H9 (cell line): Measurements from ENCODE around the gene LRFN2. TPM values are rescaled to one million over a fixed set of nuclear protein-coding genes. Genes with fewer than 3 reads are reported as not detected.
A peak's percentile ranks its signal among the peaks of the same experiment; 100 is the strongest.

Experiments
- DNase-seq: peaks from one replicate; pipeline ENCODE4 v3.0.0-alpha.2; 2017
- H2AFZ ChIP-seq: one replicate; pipeline ENCODE4 v1.6.1; 2013; ENCODE audit warnings: mild to moderate bottlenecking, low read length, control low read depth, moderate library complexity
- H2AK5ac ChIP-seq: 2 replicates; pipeline ENCODE4 v1.6.1; 2013; ENCODE audit warnings: low read length, control low read depth, mixed read lengths; ENCODE audit not compliant: insufficient read length
- H2BK120ac ChIP-seq: one replicate; pipeline ENCODE4 v1.6.1; 2013; ENCODE audit warnings: low read depth, mild to moderate bottlenecking, low read length, control low read depth, inconsistent platforms; ENCODE audit not compliant: poor library complexity, severe bottlenecking
- H2BK12ac ChIP-seq: 2 replicates; pipeline ENCODE4 v1.6.1; 2013; ENCODE audit warnings: low read length, control low read depth, mixed read lengths, low read depth; ENCODE audit not compliant: insufficient read length
- H2BK15ac ChIP-seq: 2 replicates; pipeline ENCODE4 v1.6.1; 2013; ENCODE audit warnings: low read depth, low read length, control low read depth
- H2BK20ac ChIP-seq: one replicate; pipeline ENCODE4 v1.6.1; 2013; ENCODE audit warnings: low read depth, mild to moderate bottlenecking, low read length, control low read depth, inconsistent platforms; ENCODE audit not compliant: poor library complexity, severe bottlenecking
- H2BK5ac ChIP-seq: 2 replicates; pipeline ENCODE4 v1.6.1; 2013; ENCODE audit warnings: low read length, control low read depth, mixed read lengths; ENCODE audit not compliant: insufficient read length
- H3K14ac ChIP-seq: 2 replicates; pipeline ENCODE4 v1.6.1; 2013; ENCODE audit warnings: low read length, control low read depth; ENCODE audit not compliant: insufficient read depth
- H3K18ac ChIP-seq: 2 replicates; pipeline ENCODE4 v1.6.1; 2013; ENCODE audit warnings: low read depth, mild to moderate bottlenecking, mixed read lengths, low read length, control low read depth; ENCODE audit not compliant: insufficient read length
- H3K23ac ChIP-seq: 2 replicates; pipeline ENCODE4 v1.6.1; 2013; ENCODE audit warnings: low read length, control low read depth, mixed read lengths, low read depth; ENCODE audit not compliant: insufficient read length
- H3K23me2 ChIP-seq: 2 replicates; pipeline ENCODE4 v1.6.1; 2013; ENCODE audit warnings: low read depth, mild to moderate bottlenecking, mixed read lengths, low read length, control low read depth; ENCODE audit not compliant: insufficient read length, poor library complexity, severe bottlenecking
- H3K27ac ChIP-seq: 2 replicates; pipeline ENCODE4 v1.5.1; 2013; ENCODE audit warnings: low read length, control low read depth, mixed read lengths, low read depth; ENCODE audit not compliant: insufficient read length
- H3K27me3 ChIP-seq: 2 replicates; pipeline ENCODE4 v1.6.1; 2013; ENCODE audit warnings: low read length, control low read depth, inconsistent platforms; ENCODE audit not compliant: insufficient read depth
- H3K4ac ChIP-seq: 2 replicates; pipeline ENCODE4 v1.6.1; 2013; ENCODE audit warnings: low read depth, mild to moderate bottlenecking, control low read depth, inconsistent platforms, low read length, moderate library complexity
- H3K4me1 ChIP-seq: 2 replicates; pipeline ENCODE4 v1.6.1; 2013; ENCODE audit warnings: low read length, control low read depth, inconsistent platforms; ENCODE audit not compliant: insufficient read depth
- H3K4me2 ChIP-seq: 2 replicates; pipeline ENCODE4 v1.6.1; 2013; ENCODE audit warnings: low read length, control low read depth, mixed read lengths; ENCODE audit not compliant: insufficient read length, insufficient read depth
- H3K56ac ChIP-seq: 2 replicates; pipeline ENCODE4 v1.6.1; 2013; ENCODE audit warnings: low read depth, mild to moderate bottlenecking, mixed read lengths, low read length, control low read depth; ENCODE audit not compliant: insufficient read length
- H3K79me1 ChIP-seq: 2 replicates; pipeline ENCODE4 v1.6.1; 2013; ENCODE audit warnings: low read depth, mild to moderate bottlenecking, moderate library complexity, low read length, control low read depth, inconsistent platforms; ENCODE audit not compliant: insufficient read depth, poor library complexity, severe bottlenecking
- H3K79me2 ChIP-seq: 2 replicates; pipeline ENCODE4 v1.6.1; 2013; ENCODE audit warnings: low read length, control low read depth, inconsistent platforms; ENCODE audit not compliant: insufficient read depth
- H3K9ac ChIP-seq: 2 replicates; pipeline ENCODE4 v1.6.1; 2013; ENCODE audit warnings: low read length, control low read depth, mixed read lengths; ENCODE audit not compliant: insufficient read length; ENCODE audit errors: extremely low read depth
- H3K9me3 ChIP-seq: one replicate; pipeline ENCODE4 v1.6.1; 2013; ENCODE audit warnings: low read depth, low read length, inconsistent platforms; ENCODE audit not compliant: control insufficient read depth
- H3T11ph ChIP-seq: one replicate; pipeline ENCODE4 v1.6.1; 2013; ENCODE audit warnings: mild to moderate bottlenecking, low read length, control low read depth, inconsistent platforms
- H4K20me1 ChIP-seq: one replicate; pipeline ENCODE4 v1.6.1; 2013; ENCODE audit not compliant: control insufficient read depth, insufficient read length, insufficient read depth
- H4K5ac ChIP-seq: 2 replicates; pipeline ENCODE4 v1.6.1; 2013; ENCODE audit warnings: low read depth, mild to moderate bottlenecking, mixed read lengths, low read length, control low read depth; ENCODE audit not compliant: insufficient read length
- H4K8ac ChIP-seq: replicated peaks from 2 replicates; pipeline ENCODE4 v1.6.1; 2013; ENCODE audit warnings: low read length, control low read depth, mixed read lengths, low read depth; ENCODE audit not compliant: insufficient read length
- H4K91ac ChIP-seq: 2 replicates; pipeline ENCODE4 v1.6.1; 2013; ENCODE audit warnings: low read depth, mild to moderate bottlenecking, moderate library complexity, mixed read lengths, low read length, control low read depth; ENCODE audit not compliant: insufficient read length
- H3K27ac Mint-ChIP-seq, 3 experiments: 2 replicates in 2 of 3; 3 replicates in 1 of 3; pipeline ENCODE4 v1.8.0; 2020 to 2021; ENCODE audit warnings: mixed read lengths in 3 of 3, mild to moderate bottlenecking in 1 of 3, moderate library complexity in 1 of 3
- H3K27me3 Mint-ChIP-seq: 2 replicates; pipeline ENCODE4 v1.8.0; 2021; ENCODE audit warnings: low read depth, mild to moderate bottlenecking, moderate library complexity, mixed read lengths
- H3K36me3 Mint-ChIP-seq, 3 experiments: 2 replicates in 2 of 3; 3 replicates in 1 of 3; pipeline ENCODE4 v1.8.0; 2020 to 2021; ENCODE audit warnings: low read depth in 3 of 3, mixed read lengths in 3 of 3; ENCODE audit not compliant: insufficient read depth in 1 of 3
- H3K4me1 Mint-ChIP-seq, 2 experiments: 2 replicates each; pipeline ENCODE4 v1.8.0; 2020; ENCODE audit warnings: mixed read lengths in 2 of 2
- H3K4me3 Mint-ChIP-seq, 2 experiments: 2 replicates in 1 of 2; 3 replicates in 1 of 2; pipeline ENCODE4 v1.8.0; 2020 to 2021; ENCODE audit warnings: mild to moderate bottlenecking in 2 of 2, mixed read lengths in 2 of 2, moderate library complexity in 1 of 2
- H3K9me3 Mint-ChIP-seq, 2 experiments: 2 replicates in 1 of 2; 3 replicates in 1 of 2; pipeline ENCODE4 v1.8.0; 2020; ENCODE audit warnings: mild to moderate bottlenecking in 2 of 2, mixed read lengths in 2 of 2, moderate library complexity in 1 of 2
- CTCF ChIP-seq: fragments of 200-600 bp; sonication (generic); conservative IDR thresholded peaks from 3 replicates; pipeline ENCODE4 v1.8.0; 2021; ENCODE audit warnings: antibody characterized with exemption, mild to moderate bottlenecking
- WGBS: extraction: QIAGEN DNeasy Blood & Tissue Kit; methylation state at CpG from one replicate; pipeline ENCODE4 v1.1.7; 2013; ENCODE audit warnings: missing lambda C conversion rate, low lambda C conversion rate, mixed read lengths; ENCODE audit not compliant: insufficient read length; ENCODE audit errors: extremely low coverage; 5-methylcytosine and 5-hydroxymethylcytosine counted together
- total RNA-seq: library from RNA; stranded (reverse); gene quantifications from 2 replicates; pipeline ENCODE4 v1.2.1, GENCODE V29; 2021

Gene LRFN2
- total RNA-seq, 1 experiment from 2014 or later, result 0.11 TPM

- H2BK12ac ChIP-seq, result no peak overlapping the region
- TF ChIP-seq CTCF, result no peak
- no peak for DNase-seq
- H3K79me2 ChIP-seq, result no peaks in the 10 kb centered on the region
- no peak overlapping the region for H2BK5ac ChIP-seq
- H4K8ac ChIP-seq, result no peak overlapping the region
- H3T11ph ChIP-seq, result no peak overlapping the region
- Mint-ChIP-seq H3K27me3 (peaks cover 15% of the 10 kb centered on the region), H3K36me3 (no peaks in the 10 kb centered on the region), H3K9me3 (no peaks in the 10 kb centered on the region), H3K4me1 (no peaks in the 10 kb centered on the region), H3K27ac (no peak overlapping the region; a peak in 1 of 7 replicates), H3K4me3 (no peak overlapping the region)
- no peak overlapping the region for H3K56ac ChIP-seq
- no peaks in the 10 kb centered on the region for H4K20me1 ChIP-seq
- no peaks in the 10 kb centered on the region for H3K79me1 ChIP-seq
- H3K23me2 ChIP-seq, result no peaks in the 10 kb centered on the region
- no CpG with 5 or more reads among the region's 3 CpGs for WGBS
- no peak overlapping the region for H3K27ac ChIP-seq
- no peak overlapping the region for H3K4ac ChIP-seq
- H4K5ac ChIP-seq, result no peak overlapping the region
- H2BK15ac ChIP-seq, result no peak overlapping the region
- no peaks in the 10 kb centered on the region for H3K27me3 ChIP-seq
- H2BK20ac ChIP-seq, result no peak overlapping the region
- no peak overlapping the region for H3K9ac ChIP-seq
- no peaks in the 10 kb centered on the region for H3K4me1 ChIP-seq
- no peak overlapping the region for H4K91ac ChIP-seq
- H3K23ac ChIP-seq, result no peak overlapping the region
- no peak overlapping the region for H2AK5ac ChIP-seq
- H3K14ac ChIP-seq, result no peak overlapping the region
- no peak overlapping the region for H3K4me2 ChIP-seq
- H2AFZ ChIP-seq, result no peak overlapping the region
- no peaks in the 10 kb centered on the region for H3K9me3 ChIP-seq
- no peak overlapping the region for H3K18ac ChIP-seq
- H2BK120ac ChIP-seq, result peak overlapping the region; percentile 41
These were observed 201.0 kb downstream of the LRFN2 start for GRCh38 chr6:40386200-40386599.
